H9 (cell line): Measurements from ENCODE around the gene ADTRP. TPM values are rescaled to one million over a fixed set of nuclear protein-coding genes. Genes with fewer than 3 reads are reported as not detected.
A peak's percentile ranks its signal among the peaks of the same experiment; 100 is the strongest.

ENCODE experiments used
- DNase-seq: peaks from one replicate; pipeline ENCODE4 v3.0.0-alpha.2; 2017
- H2AFZ ChIP-seq: one replicate; pipeline ENCODE4 v1.6.1; 2013; ENCODE audit warnings: mild to moderate bottlenecking, low read length, control low read depth, moderate library complexity
- H2AK5ac ChIP-seq: 2 replicates; pipeline ENCODE4 v1.6.1; 2013; ENCODE audit warnings: low read length, control low read depth, mixed read lengths; ENCODE audit not compliant: insufficient read length
- H2BK120ac ChIP-seq: one replicate; pipeline ENCODE4 v1.6.1; 2013; ENCODE audit warnings: low read depth, mild to moderate bottlenecking, low read length, control low read depth, inconsistent platforms; ENCODE audit not compliant: poor library complexity, severe bottlenecking
- H2BK12ac ChIP-seq: 2 replicates; pipeline ENCODE4 v1.6.1; 2013; ENCODE audit warnings: low read length, control low read depth, mixed read lengths, low read depth; ENCODE audit not compliant: insufficient read length
- H2BK15ac ChIP-seq: 2 replicates; pipeline ENCODE4 v1.6.1; 2013; ENCODE audit warnings: low read depth, low read length, control low read depth
- H2BK20ac ChIP-seq: one replicate; pipeline ENCODE4 v1.6.1; 2013; ENCODE audit warnings: low read depth, mild to moderate bottlenecking, low read length, control low read depth, inconsistent platforms; ENCODE audit not compliant: poor library complexity, severe bottlenecking
- H2BK5ac ChIP-seq: 2 replicates; pipeline ENCODE4 v1.6.1; 2013; ENCODE audit warnings: low read length, control low read depth, mixed read lengths; ENCODE audit not compliant: insufficient read length
- H3K14ac ChIP-seq: 2 replicates; pipeline ENCODE4 v1.6.1; 2013; ENCODE audit warnings: low read length, control low read depth; ENCODE audit not compliant: insufficient read depth
- H3K18ac ChIP-seq: 2 replicates; pipeline ENCODE4 v1.6.1; 2013; ENCODE audit warnings: low read depth, mild to moderate bottlenecking, mixed read lengths, low read length, control low read depth; ENCODE audit not compliant: insufficient read length
- H3K23ac ChIP-seq: 2 replicates; pipeline ENCODE4 v1.6.1; 2013; ENCODE audit warnings: low read length, control low read depth, mixed read lengths, low read depth; ENCODE audit not compliant: insufficient read length
- H3K23me2 ChIP-seq: 2 replicates; pipeline ENCODE4 v1.6.1; 2013; ENCODE audit warnings: low read depth, mild to moderate bottlenecking, mixed read lengths, low read length, control low read depth; ENCODE audit not compliant: insufficient read length, poor library complexity, severe bottlenecking
- H3K27ac ChIP-seq: 2 replicates; pipeline ENCODE4 v1.5.1; 2013; ENCODE audit warnings: low read length, control low read depth, mixed read lengths, low read depth; ENCODE audit not compliant: insufficient read length
- H3K27me3 ChIP-seq: 2 replicates; pipeline ENCODE4 v1.6.1; 2013; ENCODE audit warnings: low read length, control low read depth, inconsistent platforms; ENCODE audit not compliant: insufficient read depth
- H3K4ac ChIP-seq: 2 replicates; pipeline ENCODE4 v1.6.1; 2013; ENCODE audit warnings: low read depth, mild to moderate bottlenecking, control low read depth, inconsistent platforms, low read length, moderate library complexity
- H3K4me1 ChIP-seq: 2 replicates; pipeline ENCODE4 v1.6.1; 2013; ENCODE audit warnings: low read length, control low read depth, inconsistent platforms; ENCODE audit not compliant: insufficient read depth
- H3K4me2 ChIP-seq: 2 replicates; pipeline ENCODE4 v1.6.1; 2013; ENCODE audit warnings: low read length, control low read depth, mixed read lengths; ENCODE audit not compliant: insufficient read length, insufficient read depth
- H3K56ac ChIP-seq: 2 replicates; pipeline ENCODE4 v1.6.1; 2013; ENCODE audit warnings: low read depth, mild to moderate bottlenecking, mixed read lengths, low read length, control low read depth; ENCODE audit not compliant: insufficient read length
- H3K79me1 ChIP-seq: 2 replicates; pipeline ENCODE4 v1.6.1; 2013; ENCODE audit warnings: low read depth, mild to moderate bottlenecking, moderate library complexity, low read length, control low read depth, inconsistent platforms; ENCODE audit not compliant: insufficient read depth, poor library complexity, severe bottlenecking
- H3K79me2 ChIP-seq: 2 replicates; pipeline ENCODE4 v1.6.1; 2013; ENCODE audit warnings: low read length, control low read depth, inconsistent platforms; ENCODE audit not compliant: insufficient read depth
- H3K9ac ChIP-seq: 2 replicates; pipeline ENCODE4 v1.6.1; 2013; ENCODE audit warnings: low read length, control low read depth, mixed read lengths; ENCODE audit not compliant: insufficient read length; ENCODE audit errors: extremely low read depth
- H3K9me3 ChIP-seq: one replicate; pipeline ENCODE4 v1.6.1; 2013; ENCODE audit warnings: low read depth, low read length, inconsistent platforms; ENCODE audit not compliant: control insufficient read depth
- H3T11ph ChIP-seq: one replicate; pipeline ENCODE4 v1.6.1; 2013; ENCODE audit warnings: mild to moderate bottlenecking, low read length, control low read depth, inconsistent platforms
- H4K20me1 ChIP-seq: one replicate; pipeline ENCODE4 v1.6.1; 2013; ENCODE audit not compliant: control insufficient read depth, insufficient read length, insufficient read depth
- H4K5ac ChIP-seq: 2 replicates; pipeline ENCODE4 v1.6.1; 2013; ENCODE audit warnings: low read depth, mild to moderate bottlenecking, mixed read lengths, low read length, control low read depth; ENCODE audit not compliant: insufficient read length
- H4K8ac ChIP-seq: replicated peaks from 2 replicates; pipeline ENCODE4 v1.6.1; 2013; ENCODE audit warnings: low read length, control low read depth, mixed read lengths, low read depth; ENCODE audit not compliant: insufficient read length
- H4K91ac ChIP-seq: 2 replicates; pipeline ENCODE4 v1.6.1; 2013; ENCODE audit warnings: low read depth, mild to moderate bottlenecking, moderate library complexity, mixed read lengths, low read length, control low read depth; ENCODE audit not compliant: insufficient read length
- H3K27ac Mint-ChIP-seq, 3 experiments: 2 replicates in 2 of 3; 3 replicates in 1 of 3; pipeline ENCODE4 v1.8.0; 2020 to 2021; ENCODE audit warnings: mixed read lengths in 3 of 3, mild to moderate bottlenecking in 1 of 3, moderate library complexity in 1 of 3
- H3K27me3 Mint-ChIP-seq: 2 replicates; pipeline ENCODE4 v1.8.0; 2021; ENCODE audit warnings: low read depth, mild to moderate bottlenecking, moderate library complexity, mixed read lengths
- H3K36me3 Mint-ChIP-seq, 3 experiments: 2 replicates in 2 of 3; 3 replicates in 1 of 3; pipeline ENCODE4 v1.8.0; 2020 to 2021; ENCODE audit warnings: low read depth in 3 of 3, mixed read lengths in 3 of 3; ENCODE audit not compliant: insufficient read depth in 1 of 3
- H3K4me1 Mint-ChIP-seq, 2 experiments: 2 replicates each; pipeline ENCODE4 v1.8.0; 2020; ENCODE audit warnings: mixed read lengths in 2 of 2
- H3K4me3 Mint-ChIP-seq, 2 experiments: 2 replicates in 1 of 2; 3 replicates in 1 of 2; pipeline ENCODE4 v1.8.0; 2020 to 2021; ENCODE audit warnings: mild to moderate bottlenecking in 2 of 2, mixed read lengths in 2 of 2, moderate library complexity in 1 of 2
- H3K9me3 Mint-ChIP-seq, 2 experiments: 2 replicates in 1 of 2; 3 replicates in 1 of 2; pipeline ENCODE4 v1.8.0; 2020; ENCODE audit warnings: mild to moderate bottlenecking in 2 of 2, mixed read lengths in 2 of 2, moderate library complexity in 1 of 2
- WGBS: extraction: QIAGEN DNeasy Blood & Tissue Kit; methylation state at CpG from one replicate; pipeline ENCODE4 v1.1.7; 2013; ENCODE audit warnings: missing lambda C conversion rate, low lambda C conversion rate, mixed read lengths; ENCODE audit not compliant: insufficient read length; ENCODE audit errors: extremely low coverage; 5-methylcytosine and 5-hydroxymethylcytosine counted together
- total RNA-seq: library from RNA; stranded (reverse); gene quantifications from 2 replicates; pipeline ENCODE4 v1.2.1, GENCODE V29; 2021
- TF ChIP-seq, protein P1 (sequence below): fragments of 200-600 bp; sonication (generic); conservative IDR thresholded peaks from 3 replicates; pipeline ENCODE4 v1.8.0; 2021; ENCODE audit warnings: antibody characterized with exemption, mild to moderate bottlenecking

The ADTRP gene
- total RNA-seq, 1 experiment from 2014 or later: not detected

DNA sequence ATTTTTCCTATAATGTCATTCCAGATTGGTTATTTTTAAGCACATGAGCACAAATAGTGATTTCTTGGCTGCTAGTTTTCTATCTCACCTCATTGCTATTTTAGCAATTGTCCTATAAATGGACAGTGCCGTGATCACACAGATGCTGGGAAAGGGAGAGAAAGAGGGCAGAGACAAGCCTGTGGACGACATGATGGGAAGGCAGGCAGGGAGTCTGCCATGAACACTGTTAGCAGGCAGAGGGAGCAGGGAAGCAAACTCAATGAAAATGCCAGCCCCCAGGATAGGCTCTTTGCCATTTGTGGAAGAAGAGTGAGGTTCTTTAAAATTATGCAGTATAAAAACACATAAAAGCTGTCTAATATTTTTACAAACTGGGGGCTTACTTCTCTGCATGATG is 96.8 kb downstream of the ADTRP start:
- Histone ChIP-seq H4K8ac (no peak overlapping the region), H3K9ac (no peak overlapping the region), H3K27ac (no peak overlapping the region), H4K5ac (no peak overlapping the region), H2AK5ac (no peak overlapping the region), H3K4me2 (no peak overlapping the region), H2BK5ac (no peak overlapping the region), H2BK12ac (no peak overlapping the region), H2BK15ac (no peak overlapping the region), H3K18ac (no peak overlapping the region), H3K79me2 (no peaks in the 10 kb centered on the region), H3K23me2 (no peaks in the 10 kb centered on the region), H3K4ac (no peak overlapping the region), H3K56ac (no peak overlapping the region), H4K91ac (no peak overlapping the region), H3K14ac (no peak overlapping the region), H3K23ac (no peak overlapping the region), H3K27me3 (no peaks in the 10 kb centered on the region; the same call in 1 of the 2 replicates), H2BK20ac (no peak overlapping the region), H3K4me1 (no peaks in the 10 kb centered on the region), H3K9me3 (peaks cover 8% of the 10 kb centered on the region), H3T11ph (no peak overlapping the region), H3K79me1 (no peaks in the 10 kb centered on the region), H2AFZ (no peak overlapping the region), H4K20me1 (no peaks in the 10 kb centered on the region), H2BK120ac (no peak overlapping the region)
- Mint-ChIP-seq H3K27ac (no peak overlapping the region), H3K27me3 (no peaks in the 10 kb centered on the region; the same call in 1 of the 2 replicates), H3K4me3 (no peak overlapping the region), H3K4me1 (no peaks in the 10 kb centered on the region; a peak in 1 of 4 replicates), H3K36me3 (peaks cover 10 to 29% (median 11%) of the 10 kb centered on the region in 3 experiments), H3K9me3 (peaks cover 27 to 28% of the 10 kb centered on the region in 2 experiments)
- no peak for DNase-seq
- TF ChIP-seq, protein P1, sequence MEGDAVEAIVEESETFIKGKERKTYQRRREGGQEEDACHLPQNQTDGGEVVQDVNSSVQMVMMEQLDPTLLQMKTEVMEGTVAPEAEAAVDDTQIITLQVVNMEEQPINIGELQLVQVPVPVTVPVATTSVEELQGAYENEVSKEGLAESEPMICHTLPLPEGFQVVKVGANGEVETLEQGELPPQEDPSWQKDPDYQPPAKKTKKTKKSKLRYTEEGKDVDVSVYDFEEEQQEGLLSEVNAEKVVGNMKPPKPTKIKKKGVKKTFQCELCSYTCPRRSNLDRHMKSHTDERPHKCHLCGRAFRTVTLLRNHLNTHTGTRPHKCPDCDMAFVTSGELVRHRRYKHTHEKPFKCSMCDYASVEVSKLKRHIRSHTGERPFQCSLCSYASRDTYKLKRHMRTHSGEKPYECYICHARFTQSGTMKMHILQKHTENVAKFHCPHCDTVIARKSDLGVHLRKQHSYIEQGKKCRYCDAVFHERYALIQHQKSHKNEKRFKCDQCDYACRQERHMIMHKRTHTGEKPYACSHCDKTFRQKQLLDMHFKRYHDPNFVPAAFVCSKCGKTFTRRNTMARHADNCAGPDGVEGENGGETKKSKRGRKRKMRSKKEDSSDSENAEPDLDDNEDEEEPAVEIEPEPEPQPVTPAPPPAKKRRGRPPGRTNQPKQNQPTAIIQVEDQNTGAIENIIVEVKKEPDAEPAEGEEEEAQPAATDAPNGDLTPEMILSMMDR: peak; percentile 16; the same call in 1 of the 3 replicates
- no CpG with 5 or more reads among the region's 2 CpGs for WGBS
